NT2/D1 (cell line): Measurements from ENCODE around the gene MCM6.

Experiments used
- SUZ12 ChIP-seq: IDR thresholded peaks from 2 replicates; pipeline ENCODE4 v1.6.1; 2011; ENCODE audit not compliant: insufficient read length, insufficient read depth; ENCODE audit errors: extremely low read depth
- YY1 ChIP-seq: IDR thresholded peaks from 2 replicates; pipeline ENCODE4 v1.6.1; 2011; ENCODE audit not compliant: insufficient read length, insufficient read depth
- ZNF274 ChIP-seq: IDR thresholded peaks from 2 replicates; pipeline ENCODE4 v1.6.1; 2011; ENCODE audit warnings: mild to moderate bottlenecking, low read depth, low read length

GRCh38 chr2:135796606-135797005, 79.6 kb downstream of the MCM6 start:
- TF ChIP-seq ZNF274 (no peak), YY1 (no peak), SUZ12 (no peak)
